Effector memory CD8-positive, alpha-beta T cell (primary cell): ENCODE measurements around the gene NTM.

ENCODE experiments used
- ATAC-seq: fragments of 150-1000 bp; cut with Tn5 transposase; replicated peaks from 2 replicates; pipeline ENCODE4 v1.10.0; 2021; ENCODE audit warnings: mild to moderate bottlenecking, moderate library complexity
- DNase-seq, 3 experiments: peaks; one replicate each; pipeline ENCODE4 v3.0.0; 2021
- H3K27ac Mint-ChIP-seq, 2 donors: one replicate each; pipeline ENCODE4 v1.8.0; 2022; ENCODE audit warnings: mild to moderate bottlenecking in 2 of 2, mixed read lengths in 2 of 2, moderate library complexity in 2 of 2
- H3K27me3 Mint-ChIP-seq, 2 donors: one replicate each; pipeline ENCODE4 v1.8.0; 2022; ENCODE audit warnings: mixed read lengths in 2 of 2
- H3K36me3 Mint-ChIP-seq: one replicate; pipeline ENCODE4 v1.8.0; 2022; ENCODE audit warnings: mild to moderate bottlenecking, moderate library complexity, mixed read lengths; ENCODE audit not compliant: insufficient read depth
- H3K4me1 Mint-ChIP-seq, 2 donors: one replicate each; pipeline ENCODE4 v1.8.0; 2022; ENCODE audit warnings: low read depth in 2 of 2, mixed read lengths in 2 of 2
- H3K4me3 Mint-ChIP-seq, 2 donors: one replicate each; pipeline ENCODE4 v1.8.0; 2022; ENCODE audit warnings: mild to moderate bottlenecking in 2 of 2, mixed read lengths in 2 of 2, moderate library complexity in 2 of 2
- H3K9me3 Mint-ChIP-seq, 2 donors: one replicate each; pipeline ENCODE4 v1.8.0; 2022; ENCODE audit warnings: mixed read lengths in 2 of 2

The NTM gene

GRCh38 chr11:132077416-132077815 lies 707.0 kb downstream of the NTM start:
- H3K4me3 Mint-ChIP-seq = no peak overlapping the region
- H3K9me3 Mint-ChIP-seq = peaks cover 0 to 2% of the 10 kb centered on the region in 2 donors
- no peaks in the 10 kb centered on the region for H3K36me3 Mint-ChIP-seq
- H3K27me3 Mint-ChIP-seq = no peaks in the 10 kb centered on the region
- ATAC-seq = no peak
- no peak for DNase-seq
- H3K4me1 Mint-ChIP-seq = no peaks in the 10 kb centered on the region
- no peak overlapping the region for H3K27ac Mint-ChIP-seq

DNA sequence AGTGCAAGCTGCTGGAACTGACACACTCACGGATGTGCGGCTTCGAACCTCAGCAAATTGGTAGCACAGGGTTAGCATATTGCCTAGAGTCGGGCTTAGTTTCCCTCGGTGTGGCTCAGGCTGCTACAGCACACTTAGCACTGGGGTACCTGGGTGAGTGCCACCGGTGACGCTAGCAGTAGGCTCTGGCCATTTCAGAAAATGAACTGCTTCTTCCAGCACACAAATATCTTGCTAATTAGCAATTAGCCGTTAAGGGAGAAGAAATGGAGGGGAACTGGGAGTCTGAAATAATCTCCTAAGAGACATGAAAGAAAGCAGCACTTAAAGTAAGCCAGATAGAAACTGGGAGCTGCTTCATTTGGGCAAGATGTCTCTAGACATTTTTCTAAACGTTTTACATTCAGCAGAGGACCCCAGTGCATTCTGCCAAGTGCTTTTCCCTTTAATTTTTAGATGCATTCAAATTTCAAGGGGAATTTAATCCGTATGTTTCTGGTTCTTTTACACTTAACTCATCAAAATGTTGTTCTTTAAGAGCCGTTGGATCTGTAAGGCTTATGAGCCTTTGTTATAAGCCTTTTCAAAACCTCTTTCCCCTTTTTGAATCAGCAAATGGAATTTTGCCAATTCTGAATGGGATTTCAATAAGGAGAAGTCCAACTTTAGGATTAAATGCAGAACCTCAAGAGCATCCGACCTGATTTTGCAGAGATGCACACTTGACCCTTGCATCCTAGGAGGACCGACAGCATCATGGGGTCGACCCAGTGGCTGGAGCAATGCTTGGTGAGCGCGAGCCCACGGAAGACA lies 708.1 kb downstream of the NTM start:
- Mint-ChIP-seq H3K4me3 (no peak overlapping the region), H3K36me3 (no peaks in the 10 kb centered on the region), H3K27ac (no peak overlapping the region), H3K4me1 (no peaks in the 10 kb centered on the region), H3K27me3 (no peaks in the 10 kb centered on the region), H3K9me3 (no peaks in the 10 kb centered on the region)
- DNase-seq (no peak), ATAC-seq (no peak)

DNA sequence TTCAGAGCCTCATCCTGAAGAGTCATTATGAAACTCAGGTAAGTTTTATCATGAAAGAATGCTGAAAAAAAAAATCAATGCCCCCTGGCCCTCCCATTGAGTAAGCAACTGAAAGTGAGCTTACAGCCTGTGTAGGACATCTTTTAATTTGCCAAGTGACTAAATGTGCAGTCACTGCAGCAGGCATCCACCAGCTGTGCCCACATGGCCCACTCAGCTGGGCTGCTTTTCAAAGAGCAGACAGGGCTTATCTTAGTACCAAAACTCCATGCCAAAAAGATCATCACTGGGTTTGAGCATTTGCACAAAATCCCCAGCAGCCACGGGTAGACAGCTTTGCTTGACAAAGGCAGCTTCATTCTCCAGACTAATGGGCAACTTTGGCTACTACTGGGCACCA lies 709.7 kb downstream of the NTM start:
- no peaks in the 10 kb centered on the region for H3K9me3 Mint-ChIP-seq
- no peaks in the 10 kb centered on the region for H3K27me3 Mint-ChIP-seq
- DNase-seq = no peak
- H3K4me1 Mint-ChIP-seq = no peaks in the 10 kb centered on the region
- H3K27ac Mint-ChIP-seq = no peak overlapping the region
- no peaks in the 10 kb centered on the region for H3K36me3 Mint-ChIP-seq
- no peak overlapping the region for H3K4me3 Mint-ChIP-seq
- no peak for ATAC-seq

GRCh38 chr11:132082566-132082965 lies 712.2 kb downstream of the NTM start:
- H3K9me3 Mint-ChIP-seq = no peaks in the 10 kb centered on the region
- H3K27me3 Mint-ChIP-seq = no peaks in the 10 kb centered on the region
- H3K4me3 Mint-ChIP-seq = no peak overlapping the region
- H3K4me1 Mint-ChIP-seq = no peaks in the 10 kb centered on the region
- no peak for DNase-seq
- ATAC-seq = no peak
- no peak overlapping the region for H3K27ac Mint-ChIP-seq
- no peaks in the 10 kb centered on the region for H3K36me3 Mint-ChIP-seq

DNA sequence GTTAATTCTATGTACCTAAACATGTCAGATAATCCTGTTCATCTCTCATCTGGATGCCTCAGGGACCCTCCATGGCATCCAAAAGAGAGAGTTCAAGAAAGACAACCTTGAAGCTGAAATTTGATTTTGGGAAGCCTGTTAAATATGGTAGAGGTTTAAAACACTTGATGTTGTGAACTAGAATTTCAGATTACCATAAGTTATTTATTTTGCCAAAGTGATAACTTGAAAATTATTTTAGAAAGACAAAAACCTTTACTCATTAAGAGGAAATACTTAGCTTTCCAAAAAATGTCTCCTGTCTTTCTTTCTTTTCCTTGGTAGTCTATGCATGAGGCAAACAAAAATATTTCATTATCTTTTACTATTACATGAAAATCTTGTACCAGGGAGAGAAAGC lies 714.0 kb downstream of the NTM start:
- DNase-seq = no peak
- Mint-ChIP-seq H3K36me3 (no peaks in the 10 kb centered on the region), H3K9me3 (no peaks in the 10 kb centered on the region), H3K4me3 (no peak overlapping the region), H3K27ac (no peak overlapping the region), H3K4me1 (no peaks in the 10 kb centered on the region), H3K27me3 (no peaks in the 10 kb centered on the region)
- no peak for ATAC-seq

DNA sequence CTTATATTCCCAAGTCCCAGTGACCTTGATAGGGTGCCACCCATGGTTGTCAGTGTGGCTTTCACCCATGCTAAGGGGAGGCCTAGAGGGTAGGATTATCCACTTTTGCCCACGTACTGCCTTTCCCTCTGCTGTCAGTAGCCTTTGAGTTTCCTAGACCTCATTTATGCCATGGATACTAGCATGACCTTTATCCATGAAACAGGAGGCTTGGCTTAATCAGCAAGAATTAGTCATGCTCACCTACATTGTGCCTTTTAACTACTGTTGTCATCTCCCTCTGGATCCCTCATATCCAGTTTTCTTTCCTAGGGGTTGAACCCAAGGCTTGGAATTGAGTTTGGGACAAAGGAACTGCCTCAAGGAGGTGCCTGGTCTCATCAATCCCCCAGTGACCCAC lies 716.7 kb downstream of the NTM start:
- no peak overlapping the region for H3K27ac Mint-ChIP-seq
- H3K36me3 Mint-ChIP-seq = no peaks in the 10 kb centered on the region
- H3K9me3 Mint-ChIP-seq = peaks cover 4 to 8% of the 10 kb centered on the region in 2 donors
- H3K27me3 Mint-ChIP-seq = no peaks in the 10 kb centered on the region
- ATAC-seq = no peak
- no peak for DNase-seq
- H3K4me3 Mint-ChIP-seq = no peak overlapping the region
- H3K4me1 Mint-ChIP-seq = no peaks in the 10 kb centered on the region

GRCh38 chr11:132088551-132088950 lies 718.1 kb downstream of the NTM start:
- DNase-seq (no peak), ATAC-seq (no peak)
- no peaks in the 10 kb centered on the region for H3K27me3 Mint-ChIP-seq
- no peak overlapping the region for H3K4me3 Mint-ChIP-seq
- H3K9me3 Mint-ChIP-seq = peaks cover 6 to 8% of the 10 kb centered on the region in 2 donors
- no peaks in the 10 kb centered on the region for H3K36me3 Mint-ChIP-seq
- no peaks in the 10 kb centered on the region for H3K4me1 Mint-ChIP-seq
- no peak overlapping the region for H3K27ac Mint-ChIP-seq

DNA sequence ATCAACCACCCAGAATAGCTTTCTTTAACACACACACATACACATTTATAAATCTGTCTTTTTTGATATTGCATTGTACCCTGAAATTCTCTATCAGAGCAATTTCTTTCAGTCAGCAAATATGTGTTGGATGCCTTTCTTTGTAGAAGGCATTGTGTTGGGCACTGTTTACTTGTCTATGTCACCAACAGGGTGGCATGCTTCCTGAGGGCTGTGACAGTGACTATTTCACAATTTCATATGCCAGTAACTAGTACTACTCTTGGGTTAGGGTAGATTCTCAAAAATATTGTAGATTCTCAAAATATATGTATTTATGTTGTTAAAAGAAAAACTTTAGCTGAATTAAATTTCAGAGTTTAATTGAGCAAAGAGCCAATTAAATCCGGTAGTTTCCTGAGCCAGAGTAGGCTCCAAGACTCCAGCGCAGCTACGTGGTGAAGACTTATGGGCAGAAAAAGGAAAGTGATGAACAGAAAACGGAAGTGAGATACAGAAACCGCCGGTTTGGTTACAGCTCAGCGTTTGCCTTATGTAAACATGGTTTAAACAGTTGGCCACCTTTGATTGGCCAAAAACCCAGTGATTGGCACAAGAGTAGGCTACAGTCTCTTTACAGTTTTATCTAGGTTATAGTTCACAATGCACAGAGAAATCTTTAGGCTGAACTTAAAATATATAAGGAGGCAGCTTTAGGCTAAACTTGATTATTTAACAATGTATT lies 723.3 kb downstream of the NTM start:
- H3K9me3 Mint-ChIP-seq = peaks cover 6 to 15% of the 10 kb centered on the region in 2 donors
- H3K27ac Mint-ChIP-seq = no peak overlapping the region
- no peak for ATAC-seq
- no peaks in the 10 kb centered on the region for H3K4me1 Mint-ChIP-seq
- DNase-seq = no peak
- H3K4me3 Mint-ChIP-seq = no peak overlapping the region
- no peaks in the 10 kb centered on the region for H3K36me3 Mint-ChIP-seq
- no peaks in the 10 kb centered on the region for H3K27me3 Mint-ChIP-seq

DNA sequence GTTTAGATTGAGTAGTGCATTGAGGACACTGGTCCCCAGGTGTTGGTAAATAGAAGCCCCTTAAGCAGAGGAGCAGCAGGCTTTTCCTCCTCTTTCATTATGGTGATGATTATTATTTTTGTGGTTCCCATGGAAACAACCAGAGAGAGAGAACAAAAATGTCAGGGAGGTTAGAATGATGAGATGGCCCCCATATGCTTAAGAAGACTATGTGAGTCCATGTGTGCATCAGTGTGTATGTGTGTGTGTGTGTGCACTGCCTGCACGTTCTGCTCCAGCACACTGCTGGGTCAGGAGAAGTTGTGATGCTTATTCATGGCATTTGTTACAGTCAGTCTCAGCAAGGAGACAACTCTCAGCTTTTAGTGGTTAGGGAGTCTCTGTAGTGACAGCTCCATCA lies 724.2 kb downstream of the NTM start:
- ATAC-seq (no peak), DNase-seq (no peak)
- H3K4me3 Mint-ChIP-seq = no peak overlapping the region
- H3K4me1 Mint-ChIP-seq = no peaks in the 10 kb centered on the region
- no peaks in the 10 kb centered on the region for H3K27me3 Mint-ChIP-seq
- H3K9me3 Mint-ChIP-seq = peaks cover 6 to 15% of the 10 kb centered on the region in 2 donors
- no peaks in the 10 kb centered on the region for H3K36me3 Mint-ChIP-seq
- no peak overlapping the region for H3K27ac Mint-ChIP-seq

- Mint-ChIP-seq H3K36me3 (no peaks in the 10 kb centered on the region), H3K9me3 (peaks cover 6 to 12% of the 10 kb centered on the region in 2 donors), H3K27ac (no peak overlapping the region), H3K4me1 (no peaks in the 10 kb centered on the region), H3K27me3 (no peaks in the 10 kb centered on the region), H3K4me3 (no peak overlapping the region)
- no peak for DNase-seq
- ATAC-seq = no peak
These were observed 725.1 kb downstream of the NTM start for GRCh38 chr11:132095230-132096131.

GRCh38 chr11:132096132-132096825 lies 725.9 kb downstream of the NTM start:
- peaks cover 2 to 7% of the 10 kb centered on the region in 2 donors for H3K9me3 Mint-ChIP-seq
- no peaks in the 10 kb centered on the region for H3K27me3 Mint-ChIP-seq
- ATAC-seq = no peak
- DNase-seq = no peak
- no peaks in the 10 kb centered on the region for H3K4me1 Mint-ChIP-seq
- H3K4me3 Mint-ChIP-seq = no peak overlapping the region
- H3K27ac Mint-ChIP-seq = no peak overlapping the region
- H3K36me3 Mint-ChIP-seq = no peaks in the 10 kb centered on the region

DNA sequence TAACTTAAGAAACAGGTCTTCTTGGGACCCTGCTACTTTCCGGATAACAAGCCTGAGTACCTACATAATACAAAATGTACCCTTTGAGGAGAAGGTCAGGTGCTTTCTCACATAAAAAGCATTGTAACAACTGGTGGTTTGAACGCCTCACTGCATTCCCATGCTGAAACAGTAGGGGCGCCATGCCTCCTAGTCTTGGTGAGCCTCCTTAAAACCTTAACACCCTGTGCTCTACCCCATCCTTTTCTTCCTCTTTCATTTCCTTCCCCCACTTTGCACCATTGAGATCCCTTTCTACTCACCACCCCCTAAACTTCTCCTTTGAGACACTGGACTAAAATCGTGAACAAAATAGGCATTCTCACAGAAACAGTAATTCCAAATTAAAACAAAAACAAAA lies 729.3 kb downstream of the NTM start:
- Mint-ChIP-seq H3K9me3 (peaks cover 0 to 7% of the 10 kb centered on the region in 2 donors), H3K36me3 (no peaks in the 10 kb centered on the region), H3K27ac (no peak overlapping the region), H3K4me1 (no peaks in the 10 kb centered on the region), H3K4me3 (no peak overlapping the region), H3K27me3 (no peaks in the 10 kb centered on the region)
- no peak for ATAC-seq
- no peak for DNase-seq

DNA sequence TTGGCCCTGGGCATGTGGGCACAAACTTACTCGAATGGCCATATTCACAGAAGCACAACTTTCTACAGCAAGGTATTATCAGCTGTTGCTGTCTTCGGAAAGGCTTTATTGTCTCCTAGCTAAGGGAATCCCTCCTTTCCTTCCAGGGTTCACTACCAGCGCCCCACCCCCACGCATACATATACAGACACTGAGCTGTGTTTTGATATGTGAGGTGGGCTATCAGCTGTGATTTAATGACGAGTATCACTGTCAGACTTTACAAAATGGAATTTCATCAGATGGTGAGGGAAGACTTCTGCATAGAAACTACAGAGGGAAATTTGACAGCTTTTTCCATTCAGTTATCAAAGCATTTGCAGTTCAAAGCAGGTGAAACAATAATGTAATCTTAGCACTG lies 730.2 kb downstream of the NTM start:
- Mint-ChIP-seq H3K4me1 (no peaks in the 10 kb centered on the region), H3K9me3 (peaks cover 0 to 7% of the 10 kb centered on the region in 2 donors), H3K27ac (no peak overlapping the region), H3K4me3 (no peak overlapping the region), H3K36me3 (no peaks in the 10 kb centered on the region), H3K27me3 (no peaks in the 10 kb centered on the region)
- ATAC-seq = no peak
- DNase-seq = no peak
